H1 (cell line): ENCODE measurements around the gene FERMT2. TPM values are rescaled to one million over a fixed set of nuclear protein-coding genes. Genes with fewer than 3 reads are reported as not detected.

Experiments
- CBX8 ChIP-seq: fragments of 300-800, 300-1000 bp; sonication (generic); IDR thresholded peaks from 2 replicates; pipeline ENCODE4 v1.7.1; 2016; ENCODE audit warnings: low read depth, low read length, borderline replicate concordance
- EP300 ChIP-seq, 2 experiments: IDR thresholded peaks; 1 replicate in 1 of 2; 2 replicates in 1 of 2; pipeline ENCODE4 v1.6.1; 2011 to 2012; ENCODE audit warnings: low read depth in 2 of 2, low read length in 2 of 2, mild to moderate bottlenecking in 2 of 2, borderline replicate concordance in 1 of 2, inconsistent platforms in 1 of 2, moderate library complexity in 1 of 2
- JUND ChIP-seq: IDR thresholded peaks from 2 replicates; pipeline ENCODE4 v1.6.1; 2011; ENCODE audit warnings: mild to moderate bottlenecking, improper control_type of control experiment, low read length
- MAFK ChIP-seq: IDR thresholded peaks from 2 replicates; pipeline ENCODE4 v1.6.1; 2012; ENCODE audit warnings: low read depth, mild to moderate bottlenecking, improper control_type of control experiment, low read length
- RNF2 ChIP-seq: fragments of 200-900, 300-1000 bp; sonication (generic); IDR thresholded peaks from 2 replicates; pipeline ENCODE4 v1.7.1; 2016; ENCODE audit warnings: borderline replicate concordance, low read depth, mild to moderate bottlenecking, antibody characterized with exemption, low read length; ENCODE audit not compliant: poor library complexity, severe bottlenecking; ENCODE audit errors: missing control alignments
- SP2 ChIP-seq: IDR thresholded peaks from 2 replicates; pipeline ENCODE4 v1.6.1; 2012; ENCODE audit warnings: mild to moderate bottlenecking, low read length, inconsistent platforms
- polyA plus RNA-seq, 7 experiments: library from polyadenylated mRNA; depleted of rRNA in 3 of 7; stranded (reverse) in 5 of 7; unstranded in 2 of 7; fragments of >200 nt in 5 of 7; fragments of 200-250 nt in 2 of 7; gene quantifications; 1 replicate in 5 of 7; 2 replicates in 1 of 7; 4 replicates in 1 of 7; pipeline versions ENCODE4 v1.2.1 to v1.2.3, GENCODE V29; 2011 to 2013; ENCODE audit warnings: missing spikeins in 2 of 7, mixed read lengths in 2 of 7
- total RNA-seq: library from RNA; stranded (reverse); fragmentation: NEBNext Ultra II Directional; extraction: Animal tissue kit (Norgen Biotek cat#: 25700); gene quantifications from 2 replicates; pipeline ENCODE4 v1.2.1, GENCODE V29; 2021
- TF ChIP-seq, protein P1 (sequence below): fragments of 300-600 bp; sonication (generic); IDR thresholded peaks from 2 replicates; pipeline ENCODE4 v1.7.1; 2012; ENCODE audit warnings: low read length, moderate library complexity, mild to moderate bottlenecking, inconsistent platforms; ENCODE audit not compliant: insufficient replicate concordance
- TF ChIP-seq, protein P2 (sequence below): IDR thresholded peaks from 2 replicates; pipeline ENCODE4 v1.6.1; 2011; ENCODE audit warnings: low read depth, mild to moderate bottlenecking, low read length; ENCODE audit not compliant: insufficient read depth

The FERMT2 gene
- total and polyA plus RNA-seq, 2 of the 8 experiments (the other 6 are each of a cell fraction or from before 2014, with no cell fraction given), result 53.3 to 142 TPM

DNA sequence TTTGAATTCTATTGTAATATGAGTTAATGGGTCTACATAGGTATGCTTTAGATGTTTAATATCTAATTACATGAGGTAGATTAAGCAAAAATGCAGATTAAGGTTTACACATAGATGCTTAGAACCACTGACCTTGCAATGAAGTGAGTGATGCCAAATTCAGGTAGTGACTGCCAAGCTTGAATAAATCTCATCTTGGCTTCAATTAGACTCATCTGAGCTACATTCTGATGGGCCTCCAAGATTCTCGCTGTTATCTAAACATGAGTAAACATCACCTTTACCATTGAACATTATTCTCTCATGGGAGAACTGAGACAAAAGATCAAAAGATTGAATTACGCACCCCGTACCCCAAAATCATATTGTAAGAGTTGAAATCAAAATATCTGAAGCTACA, 90.6 kb downstream of the FERMT2 start (continued):
- TF ChIP-seq JUND (no peak), RNF2 (no peak), CBX8 (no peak), SP2 (no peak), MAFK (no peak), EP300 (IDR thresholded peaks at IDR 0.05; ENCODE audit: borderline replicate concordance in 1 of 2, low read depth in 2 of 2, low read length in 2 of 2) (no peak)
- TF ChIP-seq, protein P1, sequence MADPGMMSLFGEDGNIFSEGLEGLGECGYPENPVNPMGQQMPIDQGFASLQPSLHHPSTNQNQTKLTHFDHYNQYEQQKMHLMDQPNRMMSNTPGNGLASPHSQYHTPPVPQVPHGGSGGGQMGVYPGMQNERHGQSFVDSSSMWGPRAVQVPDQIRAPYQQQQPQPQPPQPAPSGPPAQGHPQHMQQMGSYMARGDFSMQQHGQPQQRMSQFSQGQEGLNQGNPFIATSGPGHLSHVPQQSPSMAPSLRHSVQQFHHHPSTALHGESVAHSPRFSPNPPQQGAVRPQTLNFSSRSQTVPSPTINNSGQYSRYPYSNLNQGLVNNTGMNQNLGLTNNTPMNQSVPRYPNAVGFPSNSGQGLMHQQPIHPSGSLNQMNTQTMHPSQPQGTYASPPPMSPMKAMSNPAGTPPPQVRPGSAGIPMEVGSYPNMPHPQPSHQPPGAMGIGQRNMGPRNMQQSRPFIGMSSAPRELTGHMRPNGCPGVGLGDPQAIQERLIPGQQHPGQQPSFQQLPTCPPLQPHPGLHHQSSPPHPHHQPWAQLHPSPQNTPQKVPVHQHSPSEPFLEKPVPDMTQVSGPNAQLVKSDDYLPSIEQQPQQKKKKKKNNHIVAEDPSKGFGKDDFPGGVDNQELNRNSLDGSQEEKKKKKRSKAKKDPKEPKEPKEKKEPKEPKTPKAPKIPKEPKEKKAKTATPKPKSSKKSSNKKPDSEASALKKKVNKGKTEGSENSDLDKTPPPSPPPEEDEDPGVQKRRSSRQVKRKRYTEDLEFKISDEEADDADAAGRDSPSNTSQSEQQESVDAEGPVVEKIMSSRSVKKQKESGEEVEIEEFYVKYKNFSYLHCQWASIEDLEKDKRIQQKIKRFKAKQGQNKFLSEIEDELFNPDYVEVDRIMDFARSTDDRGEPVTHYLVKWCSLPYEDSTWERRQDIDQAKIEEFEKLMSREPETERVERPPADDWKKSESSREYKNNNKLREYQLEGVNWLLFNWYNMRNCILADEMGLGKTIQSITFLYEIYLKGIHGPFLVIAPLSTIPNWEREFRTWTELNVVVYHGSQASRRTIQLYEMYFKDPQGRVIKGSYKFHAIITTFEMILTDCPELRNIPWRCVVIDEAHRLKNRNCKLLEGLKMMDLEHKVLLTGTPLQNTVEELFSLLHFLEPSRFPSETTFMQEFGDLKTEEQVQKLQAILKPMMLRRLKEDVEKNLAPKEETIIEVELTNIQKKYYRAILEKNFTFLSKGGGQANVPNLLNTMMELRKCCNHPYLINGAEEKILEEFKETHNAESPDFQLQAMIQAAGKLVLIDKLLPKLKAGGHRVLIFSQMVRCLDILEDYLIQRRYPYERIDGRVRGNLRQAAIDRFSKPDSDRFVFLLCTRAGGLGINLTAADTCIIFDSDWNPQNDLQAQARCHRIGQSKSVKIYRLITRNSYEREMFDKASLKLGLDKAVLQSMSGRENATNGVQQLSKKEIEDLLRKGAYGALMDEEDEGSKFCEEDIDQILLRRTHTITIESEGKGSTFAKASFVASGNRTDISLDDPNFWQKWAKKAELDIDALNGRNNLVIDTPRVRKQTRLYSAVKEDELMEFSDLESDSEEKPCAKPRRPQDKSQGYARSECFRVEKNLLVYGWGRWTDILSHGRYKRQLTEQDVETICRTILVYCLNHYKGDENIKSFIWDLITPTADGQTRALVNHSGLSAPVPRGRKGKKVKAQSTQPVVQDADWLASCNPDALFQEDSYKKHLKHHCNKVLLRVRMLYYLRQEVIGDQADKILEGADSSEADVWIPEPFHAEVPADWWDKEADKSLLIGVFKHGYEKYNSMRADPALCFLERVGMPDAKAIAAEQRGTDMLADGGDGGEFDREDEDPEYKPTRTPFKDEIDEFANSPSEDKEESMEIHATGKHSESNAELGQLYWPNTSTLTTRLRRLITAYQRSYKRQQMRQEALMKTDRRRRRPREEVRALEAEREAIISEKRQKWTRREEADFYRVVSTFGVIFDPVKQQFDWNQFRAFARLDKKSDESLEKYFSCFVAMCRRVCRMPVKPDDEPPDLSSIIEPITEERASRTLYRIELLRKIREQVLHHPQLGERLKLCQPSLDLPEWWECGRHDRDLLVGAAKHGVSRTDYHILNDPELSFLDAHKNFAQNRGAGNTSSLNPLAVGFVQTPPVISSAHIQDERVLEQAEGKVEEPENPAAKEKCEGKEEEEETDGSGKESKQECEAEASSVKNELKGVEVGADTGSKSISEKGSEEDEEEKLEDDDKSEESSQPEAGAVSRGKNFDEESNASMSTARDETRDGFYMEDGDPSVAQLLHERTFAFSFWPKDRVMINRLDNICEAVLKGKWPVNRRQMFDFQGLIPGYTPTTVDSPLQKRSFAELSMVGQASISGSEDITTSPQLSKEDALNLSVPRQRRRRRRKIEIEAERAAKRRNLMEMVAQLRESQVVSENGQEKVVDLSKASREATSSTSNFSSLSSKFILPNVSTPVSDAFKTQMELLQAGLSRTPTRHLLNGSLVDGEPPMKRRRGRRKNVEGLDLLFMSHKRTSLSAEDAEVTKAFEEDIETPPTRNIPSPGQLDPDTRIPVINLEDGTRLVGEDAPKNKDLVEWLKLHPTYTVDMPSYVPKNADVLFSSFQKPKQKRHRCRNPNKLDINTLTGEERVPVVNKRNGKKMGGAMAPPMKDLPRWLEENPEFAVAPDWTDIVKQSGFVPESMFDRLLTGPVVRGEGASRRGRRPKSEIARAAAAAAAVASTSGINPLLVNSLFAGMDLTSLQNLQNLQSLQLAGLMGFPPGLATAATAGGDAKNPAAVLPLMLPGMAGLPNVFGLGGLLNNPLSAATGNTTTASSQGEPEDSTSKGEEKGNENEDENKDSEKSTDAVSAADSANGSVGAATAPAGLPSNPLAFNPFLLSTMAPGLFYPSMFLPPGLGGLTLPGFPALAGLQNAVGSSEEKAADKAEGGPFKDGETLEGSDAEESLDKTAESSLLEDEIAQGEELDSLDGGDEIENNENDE, result no peak
- TF ChIP-seq, protein P2, sequence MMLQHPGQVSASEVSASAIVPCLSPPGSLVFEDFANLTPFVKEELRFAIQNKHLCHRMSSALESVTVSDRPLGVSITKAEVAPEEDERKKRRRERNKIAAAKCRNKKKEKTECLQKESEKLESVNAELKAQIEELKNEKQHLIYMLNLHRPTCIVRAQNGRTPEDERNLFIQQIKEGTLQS, result no peak
